ENCODE measurements around the gene CATSPERZ.

DNA sequence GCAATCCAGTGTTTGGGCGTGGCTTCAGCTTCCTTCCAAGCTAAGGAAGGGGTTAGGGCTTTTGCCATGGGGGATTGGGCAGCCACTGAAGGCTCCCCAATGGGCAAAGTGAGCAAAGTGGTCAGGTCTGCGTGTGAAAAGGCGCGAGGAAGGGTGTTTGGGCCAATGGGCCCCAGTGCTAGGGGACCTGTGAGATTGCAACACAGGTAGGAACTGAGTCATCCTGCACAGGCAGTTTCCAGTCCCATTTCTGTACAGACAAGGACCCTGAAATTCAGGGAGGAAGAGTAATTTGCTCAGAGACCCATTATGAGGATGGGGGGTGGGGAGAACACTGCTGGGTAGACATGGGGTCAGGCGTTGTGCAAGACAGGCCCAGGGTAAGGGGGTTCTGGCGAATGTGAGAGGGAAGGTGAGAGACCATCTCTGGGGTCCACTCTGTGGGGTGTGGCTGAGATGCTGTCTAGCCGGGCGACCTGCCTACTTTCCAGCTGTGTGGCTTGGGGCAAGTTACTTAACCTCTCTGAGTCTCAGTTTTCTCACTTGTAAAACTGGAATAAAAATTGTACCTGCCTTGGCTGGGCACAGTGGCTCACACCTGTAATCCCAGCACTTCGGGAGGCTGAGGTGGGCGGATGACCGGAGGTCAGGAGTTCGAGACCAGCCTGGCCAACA is 47.2 kb downstream of the CATSPERZ start:
- TF ChIP-seq, protein P1, sequence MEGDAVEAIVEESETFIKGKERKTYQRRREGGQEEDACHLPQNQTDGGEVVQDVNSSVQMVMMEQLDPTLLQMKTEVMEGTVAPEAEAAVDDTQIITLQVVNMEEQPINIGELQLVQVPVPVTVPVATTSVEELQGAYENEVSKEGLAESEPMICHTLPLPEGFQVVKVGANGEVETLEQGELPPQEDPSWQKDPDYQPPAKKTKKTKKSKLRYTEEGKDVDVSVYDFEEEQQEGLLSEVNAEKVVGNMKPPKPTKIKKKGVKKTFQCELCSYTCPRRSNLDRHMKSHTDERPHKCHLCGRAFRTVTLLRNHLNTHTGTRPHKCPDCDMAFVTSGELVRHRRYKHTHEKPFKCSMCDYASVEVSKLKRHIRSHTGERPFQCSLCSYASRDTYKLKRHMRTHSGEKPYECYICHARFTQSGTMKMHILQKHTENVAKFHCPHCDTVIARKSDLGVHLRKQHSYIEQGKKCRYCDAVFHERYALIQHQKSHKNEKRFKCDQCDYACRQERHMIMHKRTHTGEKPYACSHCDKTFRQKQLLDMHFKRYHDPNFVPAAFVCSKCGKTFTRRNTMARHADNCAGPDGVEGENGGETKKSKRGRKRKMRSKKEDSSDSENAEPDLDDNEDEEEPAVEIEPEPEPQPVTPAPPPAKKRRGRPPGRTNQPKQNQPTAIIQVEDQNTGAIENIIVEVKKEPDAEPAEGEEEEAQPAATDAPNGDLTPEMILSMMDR (IDR thresholded peaks at IDR 0.05; ENCODE audit: extremely low read depth in 1 of 2, insufficient read depth in 1 of 2, low read depth in 1 of 2, low read length in 2 of 2) = no peak
- TF ChIP-seq FOS (IDR thresholded peaks at IDR 0.05; ENCODE audit: borderline replicate concordance, insufficient read depth, low read length) (no peak), POLR2A (IDR thresholded peaks at IDR 0.05; ENCODE audit: low read depth, low read length) (no peak), EZH2 (IDR thresholded peaks at IDR 0.05; ENCODE audit: borderline replicate concordance, low read depth, low read length, severe bottlenecking) (no peak), MYC (IDR thresholded peaks at IDR 0.05; ENCODE audit: low read depth, low read length) (no peak)

Data from endothelial cell of umbilical vein (primary cell).